ENCODE data around the gene CLDN5. TPM values are rescaled to one million over a fixed set of nuclear protein-coding genes. Genes with fewer than 3 reads are reported as not detected.

Gene CLDN5
- total and polyA plus RNA-seq, 2 experiments from 2014 or later, result 2.0 to 3.2 TPM

- no peak overlapping the region for H3K27ac Mint-ChIP-seq
- no peaks in the 10 kb centered on the region for H3K9me3 Mint-ChIP-seq
- Histone ChIP-seq H3K27ac (ENCODE audit: low read depth) (no peak overlapping the region), H3K27me3 (ENCODE audit: insufficient read depth) (no peaks in the 10 kb centered on the region), H2AFZ (no peak overlapping the region), H3K79me2 (replicated peaks; ENCODE audit: insufficient read depth) (no peaks in the 10 kb centered on the region), H4K20me1 (replicated peaks; ENCODE audit: insufficient read depth) (no peaks in the 10 kb centered on the region), H3F3A (replicated peaks; ENCODE audit: low read depth) (0 out of 2 replicates have a peak, but pooled peaks cover 3% of the 10 kb centered on the region), H3K36me3 (ENCODE audit: insufficient read depth) (no peaks in the 10 kb centered on the region), H3K4me1 (ENCODE audit: insufficient read depth) (no peaks in the 10 kb centered on the region), H3K4me2 (no peak overlapping the region), H3K4me3 (no peak overlapping the region), H3K9me2 (ENCODE audit: insufficient read depth) (no peaks in the 10 kb centered on the region)
- peaks cover 26% of the 10 kb centered on the region for H3K36me3 Mint-ChIP-seq (ENCODE audit: low read depth)
- no peak overlapping the region for H3K4me3 Mint-ChIP-seq
- no peak for ATAC-seq
- DNase-seq (ENCODE audit: low spot score), result no peak
- H3K4me1 Mint-ChIP-seq, result peaks cover 6% of the 10 kb centered on the region
- TF ChIP-seq EZH2 (IDR thresholded peaks at IDR 0.05; ENCODE audit: low read depth, unreplicated experiment) (no peak), ZNF114 (CRISPR knock-in tag; IDR thresholded peaks at IDR 0.05) (no peak), ZNF462 (CRISPR knock-in tag; IDR thresholded peaks at IDR 0.05) (no peak), STAT1 (IDR thresholded peaks at IDR 0.05; ENCODE audit: unreplicated experiment) (no peak), CREB1 (CRISPR knock-in tag; IDR thresholded peaks at IDR 0.05; ENCODE audit: low read depth) (no peak), ZNF331 (CRISPR knock-in tag; IDR thresholded peaks at IDR 0.05; ENCODE audit: low read depth) (no peak), JUNB (IDR thresholded peaks at IDR 0.05; ENCODE audit: unreplicated experiment) (no peak), EZH2phosphoT487 (IDR thresholded peaks at IDR 0.05; ENCODE audit: unreplicated experiment) (no peak)
- peaks cover 8% of the 10 kb centered on the region for H3K27me3 Mint-ChIP-seq (ENCODE audit: insufficient read depth, low read depth, poor library complexity)
Observed at GRCh38 chr22:19501897-19502447, 22.2 kb downstream of the CLDN5 start.
